22Rv1 (cell line): ENCODE results near the gene CFAP161.

Experiments used
- ZFX ChIP-seq: fragments of 450-650 bp; IDR thresholded peaks from 2 replicates; pipeline ENCODE4 v1.6.1; 2017; ENCODE audit warnings: antibody characterized with exemption, borderline replicate concordance
- TF ChIP-seq, protein P1 (sequence below): fragments of 450-650 bp; IDR thresholded peaks from 2 replicates; pipeline ENCODE4 v1.5.1; 2017; ENCODE audit warnings: mild to moderate bottlenecking

GRCh38 chr15:81126892-81127291, 7.2 kb upstream of the CFAP161 start:
- TF ChIP-seq, protein P1, sequence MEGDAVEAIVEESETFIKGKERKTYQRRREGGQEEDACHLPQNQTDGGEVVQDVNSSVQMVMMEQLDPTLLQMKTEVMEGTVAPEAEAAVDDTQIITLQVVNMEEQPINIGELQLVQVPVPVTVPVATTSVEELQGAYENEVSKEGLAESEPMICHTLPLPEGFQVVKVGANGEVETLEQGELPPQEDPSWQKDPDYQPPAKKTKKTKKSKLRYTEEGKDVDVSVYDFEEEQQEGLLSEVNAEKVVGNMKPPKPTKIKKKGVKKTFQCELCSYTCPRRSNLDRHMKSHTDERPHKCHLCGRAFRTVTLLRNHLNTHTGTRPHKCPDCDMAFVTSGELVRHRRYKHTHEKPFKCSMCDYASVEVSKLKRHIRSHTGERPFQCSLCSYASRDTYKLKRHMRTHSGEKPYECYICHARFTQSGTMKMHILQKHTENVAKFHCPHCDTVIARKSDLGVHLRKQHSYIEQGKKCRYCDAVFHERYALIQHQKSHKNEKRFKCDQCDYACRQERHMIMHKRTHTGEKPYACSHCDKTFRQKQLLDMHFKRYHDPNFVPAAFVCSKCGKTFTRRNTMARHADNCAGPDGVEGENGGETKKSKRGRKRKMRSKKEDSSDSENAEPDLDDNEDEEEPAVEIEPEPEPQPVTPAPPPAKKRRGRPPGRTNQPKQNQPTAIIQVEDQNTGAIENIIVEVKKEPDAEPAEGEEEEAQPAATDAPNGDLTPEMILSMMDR, result no peak
- no peak for TF ChIP-seq ZFX
